GM19035 (cell line): ENCODE results near the gene ASIP.
"Not testable (repeated sequence)": the region's sequence is repeated elsewhere in the genome, so short reads cannot be mapped to it uniquely, and the experiment has no call there.

Source experiments
- ATAC-seq: cut with Tn5 transposase; IDR thresholded peaks from one replicate; pipeline ENCODE4 v1.9.1; 2021; ENCODE audit not compliant: unreplicated experiment

ASIP gene

DNA sequence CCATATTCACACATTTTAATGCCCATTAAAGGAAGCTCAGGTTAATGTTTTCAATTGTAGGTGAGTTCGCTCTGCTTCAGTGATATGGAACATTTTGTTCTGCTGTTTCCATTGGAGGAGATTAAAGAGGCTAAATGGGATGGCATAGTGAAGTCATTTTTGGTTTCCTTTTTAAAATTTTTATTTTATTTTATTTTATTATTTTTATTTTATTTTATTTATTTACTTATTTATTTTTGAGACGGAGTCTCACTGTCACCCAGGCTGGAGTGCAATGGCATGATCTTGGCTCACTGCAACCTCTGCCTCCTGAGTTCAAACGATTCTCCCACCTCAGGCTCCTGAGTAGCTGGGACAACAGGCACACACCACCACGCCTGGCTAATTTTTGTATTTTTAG, 792 bp downstream of the ASIP start:
- ATAC-seq = not testable (repeated sequence)

DNA sequence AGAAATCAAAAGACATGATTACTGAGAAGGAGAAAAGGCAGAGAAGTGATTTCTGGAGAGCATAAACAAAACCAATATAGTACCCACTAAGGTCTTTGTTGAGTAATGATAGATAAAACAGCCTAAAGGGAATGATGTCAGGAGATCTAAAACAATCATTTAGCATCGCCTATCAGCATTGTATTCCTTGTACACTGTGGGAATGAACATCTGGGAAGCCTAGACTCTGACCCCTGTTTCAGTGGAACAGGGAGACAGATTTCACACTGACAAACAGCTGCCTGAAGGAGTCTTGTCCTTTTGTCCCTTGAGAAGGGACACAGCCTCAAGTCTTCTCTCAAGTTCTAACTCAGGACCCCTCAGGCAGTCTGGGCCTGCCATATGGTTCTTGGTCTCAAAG, 1.7 kb downstream of the ASIP start:
- ATAC-seq = no peak

DNA sequence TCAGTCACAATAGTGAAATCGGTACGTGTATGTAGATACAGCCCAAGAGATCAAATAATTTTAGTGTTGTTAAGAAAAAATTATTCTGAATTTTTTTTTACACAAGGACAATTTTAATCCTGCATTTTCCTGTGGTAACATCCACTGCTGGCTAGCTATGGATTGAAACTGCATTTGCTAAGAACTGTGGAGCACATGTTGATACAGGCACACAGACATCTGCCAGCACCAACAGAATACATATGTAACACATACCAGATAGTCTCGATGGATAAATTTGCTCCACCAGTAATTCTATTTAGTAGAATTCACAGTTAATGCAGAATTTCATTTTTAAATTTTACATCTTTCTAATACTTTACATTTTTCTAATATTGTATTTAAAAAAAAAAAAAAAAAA, 2.2 kb downstream of the ASIP start:
- no peak for ATAC-seq

DNA sequence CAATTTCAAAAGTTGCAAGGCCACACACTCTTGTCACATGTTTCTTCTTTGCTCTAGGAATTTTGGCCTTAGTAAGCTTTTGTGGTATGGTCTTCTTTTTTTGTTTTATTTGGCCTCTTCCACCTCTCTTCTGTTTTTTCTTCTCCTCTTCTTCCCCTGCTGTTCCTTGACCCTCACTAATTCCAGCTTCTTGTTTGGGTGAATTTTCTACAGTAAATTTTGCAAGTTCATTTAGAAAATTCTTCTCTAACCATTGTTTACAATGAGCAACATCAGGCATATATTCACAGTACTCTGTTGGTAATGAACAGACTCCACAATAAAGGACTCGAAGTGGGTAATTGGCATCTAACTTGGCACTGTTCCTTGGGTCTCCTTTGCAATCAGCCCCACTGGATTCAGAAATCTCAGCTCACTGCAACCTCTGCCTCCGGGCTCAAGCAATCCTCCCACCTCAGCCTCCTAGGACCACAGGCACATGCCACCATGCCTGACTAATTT, 5.0 kb downstream of the ASIP start:
- ATAC-seq = no peak

DNA sequence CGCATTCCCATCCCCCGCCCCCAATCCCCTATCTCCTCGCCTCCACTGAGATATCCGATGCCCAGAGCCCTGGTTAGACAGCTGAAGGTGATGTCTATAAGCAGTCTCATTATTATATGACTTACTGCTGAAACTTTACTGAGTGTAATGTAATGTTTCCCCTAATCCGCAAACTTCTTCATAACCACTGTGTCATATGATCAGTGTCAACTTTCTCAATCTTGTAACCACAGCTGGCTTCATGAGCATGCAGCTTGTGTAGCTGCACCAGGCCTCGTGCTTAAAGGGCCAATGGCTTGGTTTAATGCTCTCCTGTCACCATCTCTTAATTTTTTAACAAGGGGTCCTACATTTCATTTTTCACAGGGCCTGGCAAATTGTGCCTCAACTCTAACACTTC, 8.1 kb downstream of the ASIP start:
- ATAC-seq = no peak

DNA sequence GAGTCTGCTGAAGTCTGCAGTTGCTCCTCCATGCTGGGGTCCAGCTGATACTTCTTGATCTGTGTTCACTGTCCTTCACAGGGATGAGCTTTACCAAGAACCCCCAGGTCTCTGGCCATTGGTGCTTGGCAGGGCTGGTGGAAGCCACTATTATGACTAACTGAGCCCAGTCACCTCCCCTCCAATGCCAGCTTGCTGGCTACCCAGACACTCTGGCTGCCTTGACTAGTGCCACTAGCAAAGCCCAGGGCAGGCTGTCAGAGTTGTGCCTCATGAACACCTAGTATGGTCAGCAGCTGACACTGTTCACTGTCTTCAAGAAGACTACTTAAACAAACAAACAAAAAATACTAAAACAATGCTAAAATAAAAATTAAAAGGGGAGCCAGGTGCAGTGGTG, 8.8 kb downstream of the ASIP start:
- no peak for ATAC-seq

DNA sequence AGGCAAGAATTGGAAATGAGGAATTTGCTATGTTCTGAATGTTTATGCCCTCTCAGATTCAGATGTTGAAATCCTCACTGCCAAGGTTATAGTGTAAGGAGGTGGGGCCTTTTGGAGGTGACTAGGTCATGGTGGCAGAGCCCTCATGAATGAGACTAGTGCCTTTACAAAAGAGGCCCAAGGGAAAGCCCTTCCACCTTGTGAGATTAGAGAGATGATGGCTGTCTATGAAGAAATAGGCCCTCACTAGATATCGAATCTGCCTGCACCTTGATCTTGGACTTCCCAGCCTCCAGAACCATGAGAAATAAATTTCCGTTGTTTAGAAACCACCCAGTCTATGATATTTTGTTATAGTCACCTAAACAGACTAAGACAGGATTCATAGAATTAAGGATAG, 10.4 kb downstream of the ASIP start:
- ATAC-seq = no peak

DNA sequence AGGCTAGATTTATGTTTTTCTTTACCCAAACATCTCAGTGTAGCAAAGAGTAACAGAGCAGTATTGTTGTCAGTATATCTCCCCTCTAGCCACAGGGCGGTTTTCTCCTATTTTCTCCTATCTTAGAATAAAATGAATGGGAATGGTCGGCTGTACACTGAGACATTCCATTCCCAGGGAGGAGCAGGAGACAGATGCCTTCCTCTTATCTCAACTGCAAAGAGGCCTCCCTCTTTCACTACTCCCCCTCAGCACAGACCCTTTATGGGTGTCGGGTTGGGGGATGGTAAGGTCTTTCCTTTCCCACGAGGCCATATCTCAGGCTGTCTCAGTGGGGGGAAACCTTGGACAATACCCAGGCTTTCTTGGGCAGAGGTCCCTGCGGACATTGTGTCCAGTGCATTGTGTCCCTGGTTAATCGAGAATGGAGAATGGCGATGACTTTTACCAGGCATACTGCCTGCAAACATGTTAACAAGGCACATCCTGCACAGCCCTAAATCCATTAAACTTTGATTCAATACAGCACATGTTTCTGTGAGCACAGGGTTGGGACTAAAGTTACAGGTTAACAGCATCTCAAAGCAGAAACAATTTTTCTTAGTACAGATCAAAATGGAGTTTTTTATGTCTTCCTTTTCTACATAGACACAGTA, 11.3 kb downstream of the ASIP start:
- ATAC-seq = not testable (repeated sequence)

DNA sequence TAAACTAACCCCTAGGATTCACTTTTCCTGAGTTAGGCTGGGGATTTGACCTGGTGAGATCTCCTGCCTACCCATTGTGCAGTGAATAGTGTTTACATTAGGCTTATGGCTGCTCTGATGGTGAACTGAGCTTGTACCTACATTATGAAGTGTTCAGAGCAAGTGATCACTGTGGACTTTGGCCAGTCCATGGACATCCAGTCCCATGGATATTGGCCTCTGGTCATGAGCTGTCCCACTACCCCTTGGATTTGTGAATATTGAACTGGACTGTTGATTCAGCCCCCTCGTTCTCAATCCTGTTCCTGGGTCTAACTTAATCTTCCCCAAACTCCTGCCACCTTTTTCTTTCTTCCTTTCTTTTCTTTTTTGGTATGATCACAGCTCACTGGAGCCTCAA, 13.8 kb downstream of the ASIP start:
- ATAC-seq = no peak

DNA sequence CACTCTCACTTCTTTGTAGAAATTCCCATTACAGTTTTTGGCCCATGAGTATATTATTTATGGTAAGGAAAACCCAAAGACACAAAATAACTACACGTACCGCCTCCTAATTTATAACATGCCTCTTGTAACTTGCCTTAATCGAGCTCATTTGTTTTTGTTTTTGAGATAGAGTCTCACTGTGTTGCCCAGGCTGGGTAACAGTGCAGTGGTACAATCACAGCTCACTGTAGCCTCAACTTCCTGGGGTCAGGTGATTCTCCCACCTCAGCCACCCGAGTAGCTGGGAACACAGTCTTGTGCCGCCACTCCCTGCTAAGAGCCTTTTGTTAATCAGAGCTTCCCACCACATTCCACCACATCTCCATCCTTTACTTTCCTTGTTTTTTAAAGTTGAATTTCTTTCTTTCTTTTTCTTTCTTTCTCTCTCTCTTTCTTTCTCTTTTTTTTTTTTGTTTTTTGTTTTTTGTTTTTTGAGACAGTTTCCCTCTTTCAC, 15.5 kb downstream of the ASIP start:
- ATAC-seq = no peak

DNA sequence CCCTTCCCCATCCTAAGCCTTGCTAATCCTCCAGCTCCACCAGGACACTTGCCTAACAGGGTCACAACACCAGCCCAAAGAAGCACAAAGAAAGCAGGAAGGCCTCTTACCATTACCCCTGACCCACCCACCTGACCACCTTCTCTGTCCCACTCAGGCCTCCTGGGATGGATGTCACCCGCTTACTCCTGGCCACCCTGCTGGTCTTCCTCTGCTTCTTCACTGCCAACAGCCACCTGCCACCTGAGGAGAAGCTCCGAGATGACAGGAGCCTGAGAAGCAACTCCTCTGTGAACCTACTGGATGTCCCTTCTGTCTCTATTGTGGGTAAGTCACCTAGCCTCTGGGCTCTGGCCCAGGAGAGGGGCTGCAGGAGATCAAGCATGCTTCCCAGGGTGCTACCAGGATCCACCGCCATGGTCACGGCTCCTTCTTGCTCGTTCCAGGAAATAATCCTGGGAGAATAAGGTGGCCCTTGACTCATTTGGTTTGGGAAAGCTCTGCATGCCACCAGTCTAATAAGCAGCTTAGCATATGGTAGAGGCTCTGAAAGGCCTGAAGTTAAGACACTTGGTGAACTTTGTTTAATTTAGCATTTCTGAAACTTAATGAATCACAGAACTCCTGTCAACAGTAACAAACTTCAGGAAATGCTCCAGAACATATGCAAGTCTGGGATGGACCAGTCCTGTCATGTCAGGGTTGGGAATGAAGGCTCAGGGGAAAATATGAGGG, 19.2 kb downstream of the ASIP start:
- no peak for ATAC-seq

DNA sequence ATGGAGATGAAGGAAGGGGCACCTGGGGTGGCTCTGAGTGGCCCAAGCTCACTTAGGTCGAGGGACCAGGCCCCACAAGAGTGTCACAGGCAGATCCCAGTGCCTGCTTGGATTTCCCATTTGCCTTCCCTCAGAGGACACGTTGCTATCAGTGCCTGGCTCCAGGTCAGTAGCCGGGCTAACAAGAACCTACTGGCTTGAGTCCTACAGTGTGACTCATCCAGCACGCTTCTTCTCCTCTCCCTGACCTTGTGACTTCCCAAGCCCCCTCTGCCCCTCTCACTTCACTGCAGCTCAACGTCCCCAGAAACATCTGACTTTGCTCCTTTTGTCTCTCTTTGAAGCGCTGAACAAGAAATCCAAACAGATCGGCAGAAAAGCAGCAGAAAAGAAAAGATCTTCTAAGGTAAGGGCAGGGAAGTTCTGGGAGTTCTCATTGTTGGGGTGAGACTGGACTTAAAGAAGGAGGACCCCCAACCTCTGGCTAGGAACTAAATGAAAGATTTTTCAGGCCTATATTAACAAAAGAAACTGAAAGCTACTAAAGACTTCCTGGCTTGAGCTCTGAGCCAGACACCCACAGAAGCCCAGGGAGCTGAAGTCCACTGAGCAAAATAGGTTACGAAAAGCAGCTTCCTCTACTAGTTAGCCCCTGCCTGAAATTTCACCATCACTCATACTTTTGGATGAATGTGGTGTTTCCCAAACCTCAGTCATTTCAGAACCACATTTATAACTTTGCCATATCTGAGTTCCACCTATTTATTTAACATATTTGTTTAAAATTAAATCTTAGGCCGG, 21.5 kb downstream of the ASIP start:
- no peak for ATAC-seq

DNA sequence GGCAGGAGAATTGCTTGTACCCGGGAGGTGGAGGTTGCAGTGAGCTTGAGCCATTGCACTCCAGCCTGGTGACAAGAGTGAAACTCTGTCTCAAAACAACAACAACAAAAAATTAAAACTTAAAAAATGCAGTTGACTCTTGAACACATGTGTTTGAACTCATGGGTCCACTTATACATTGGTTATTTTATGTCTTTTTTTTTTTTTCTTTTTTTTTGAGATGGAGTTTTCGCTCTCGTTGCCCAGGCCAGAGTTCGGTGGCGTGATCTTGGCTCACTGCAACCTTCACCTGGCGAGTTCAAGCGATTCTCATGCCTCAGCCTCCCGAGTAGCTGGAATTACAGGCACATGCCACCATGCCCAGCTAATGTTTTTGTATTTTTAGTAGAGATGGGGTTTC, 22.2 kb downstream of the ASIP start:
- ATAC-seq = not testable (repeated sequence)

DNA sequence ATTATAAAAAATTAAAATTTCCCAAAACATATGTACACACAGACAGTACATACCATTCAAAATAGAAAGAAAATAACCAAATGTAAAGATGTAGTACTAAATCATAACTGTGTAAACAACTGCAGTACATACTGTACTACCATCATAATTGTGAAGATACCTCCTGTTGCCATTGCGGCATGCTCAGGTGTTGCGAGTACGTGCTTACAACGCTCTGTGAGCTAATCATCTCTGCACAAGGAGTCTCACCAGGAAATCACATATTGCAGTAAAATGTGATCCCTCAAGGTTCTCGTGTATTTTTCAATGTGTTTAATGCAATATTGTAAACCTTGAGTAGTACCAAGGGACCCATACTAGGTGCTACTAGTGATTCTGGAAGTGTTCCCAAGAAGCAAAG, 22.9 kb downstream of the ASIP start:
- no peak for ATAC-seq

DNA sequence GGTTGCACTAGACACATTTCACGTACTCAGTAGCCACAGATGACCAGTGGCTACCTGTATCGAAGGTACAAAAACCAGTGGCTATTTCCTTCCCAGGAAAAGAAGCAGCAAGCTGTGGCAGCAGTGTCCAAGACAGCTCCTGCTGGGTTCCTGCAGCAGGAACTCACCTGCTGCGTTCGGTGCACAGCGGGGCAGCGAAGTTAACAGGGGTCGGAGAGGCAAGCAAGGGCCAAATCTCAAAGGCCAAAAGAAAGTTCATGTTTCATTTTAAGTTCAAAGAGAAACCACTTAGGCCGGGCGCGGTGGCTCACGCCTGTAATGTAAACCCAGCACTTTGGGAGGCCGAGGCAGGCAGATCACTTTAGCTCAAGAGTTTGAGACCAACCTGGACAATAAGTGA, 26.9 kb downstream of the ASIP start:
- ATAC-seq = no peak

DNA sequence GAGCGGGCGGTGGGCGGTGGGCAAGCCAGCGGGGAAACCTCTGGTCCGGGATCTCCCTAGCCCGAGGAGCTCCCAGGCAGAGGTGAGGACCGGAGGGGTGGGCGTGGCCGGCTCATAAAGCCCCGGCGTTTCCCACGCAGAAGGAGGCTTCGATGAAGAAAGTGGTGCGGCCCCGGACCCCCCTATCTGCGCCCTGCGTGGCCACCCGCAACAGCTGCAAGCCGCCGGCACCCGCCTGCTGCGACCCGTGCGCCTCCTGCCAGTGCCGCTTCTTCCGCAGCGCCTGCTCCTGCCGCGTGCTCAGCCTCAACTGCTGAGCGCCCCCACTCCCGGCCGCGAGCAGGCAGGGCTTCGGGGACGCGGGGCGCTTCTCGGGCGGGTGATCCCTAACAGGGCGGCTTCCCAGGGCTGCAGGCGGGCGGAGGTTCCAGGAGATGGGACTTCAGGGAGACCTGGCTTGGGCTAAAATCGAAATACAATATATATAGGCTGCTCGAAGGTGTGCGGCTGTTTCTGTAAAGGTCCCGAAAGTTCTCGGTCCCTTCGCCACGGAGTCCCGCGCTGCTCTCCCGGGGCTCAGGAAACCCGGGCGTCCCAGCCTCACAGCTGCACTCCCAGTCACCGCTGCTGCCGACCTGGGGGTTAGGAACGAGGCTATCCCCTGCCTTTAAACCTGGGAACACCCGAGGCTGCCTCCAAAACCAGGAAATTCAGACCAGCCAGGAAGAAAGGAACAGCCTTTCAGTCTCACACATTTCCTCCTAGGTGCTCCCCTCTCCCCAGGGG, 27.8 kb downstream of the ASIP start:
- no peak for ATAC-seq

DNA sequence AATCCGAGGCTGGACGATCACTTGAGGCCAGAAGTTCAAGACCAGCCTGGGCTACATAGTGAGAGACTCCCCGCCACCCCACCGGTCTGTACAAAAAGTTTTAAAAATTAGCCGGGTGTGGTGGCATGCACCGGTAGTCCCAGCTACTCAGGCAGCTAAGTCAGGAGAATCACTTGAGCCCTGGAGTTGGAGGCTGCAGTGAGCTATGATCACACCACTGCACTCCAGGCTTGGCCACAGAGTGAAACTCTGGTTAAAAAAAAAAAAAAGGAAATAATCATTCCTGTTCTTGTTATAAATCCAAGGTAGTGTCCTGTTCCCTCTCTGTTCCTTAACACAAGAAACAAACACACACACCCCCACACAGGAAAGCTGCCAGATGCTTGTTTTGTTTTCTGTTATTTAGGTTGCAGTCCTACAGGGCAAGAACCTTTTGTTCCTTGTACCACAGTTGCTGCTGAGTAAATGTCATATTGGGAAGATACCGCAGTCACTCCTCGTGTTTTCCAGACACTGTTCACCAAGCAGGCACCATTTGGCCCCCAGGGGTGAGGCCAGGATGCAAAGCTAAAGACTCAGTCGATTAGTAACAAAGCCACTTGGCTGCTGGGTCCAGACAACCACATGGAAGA, 28.9 kb downstream of the ASIP start:
- no peak for ATAC-seq

DNA sequence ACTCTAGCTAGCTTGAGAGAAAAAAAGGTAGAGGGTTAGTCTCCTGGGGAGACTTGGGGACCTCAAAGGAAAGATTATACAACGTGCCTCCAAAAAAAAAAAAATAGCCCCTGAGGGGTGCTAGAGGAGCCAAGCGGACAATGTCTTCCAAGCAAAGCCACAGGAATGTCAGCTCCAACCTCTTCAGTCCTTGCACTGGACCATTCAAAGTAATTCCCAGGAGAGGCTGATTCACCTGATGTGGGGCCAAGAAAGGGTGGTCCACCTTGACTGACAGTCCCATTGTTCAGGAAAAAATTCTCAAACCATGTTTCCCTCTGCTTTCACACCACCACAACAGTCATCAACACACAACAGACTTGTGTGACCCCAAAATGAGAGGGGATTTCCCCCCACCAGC, 30.7 kb downstream of the ASIP start:
- no peak for ATAC-seq

DNA sequence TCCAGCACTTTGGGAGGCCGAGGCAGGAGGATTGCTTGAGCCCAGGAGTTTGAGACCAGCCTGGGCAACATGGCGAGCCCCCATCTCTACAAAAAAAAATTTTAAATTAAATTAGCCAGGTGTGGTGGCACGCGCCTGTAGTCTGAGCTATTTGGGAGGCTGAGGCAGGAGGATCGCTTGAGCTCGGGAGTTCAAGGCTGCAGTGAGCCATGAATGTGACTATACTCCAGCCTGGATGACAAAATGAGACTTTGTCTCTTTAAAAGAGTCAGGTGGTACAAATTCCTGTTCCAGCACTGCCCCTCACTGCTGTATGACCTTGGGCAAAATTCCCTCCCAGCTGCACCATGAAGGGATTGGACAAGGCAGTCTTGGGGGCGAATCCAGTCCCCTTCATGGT, 33.5 kb downstream of the ASIP start:
- no peak for ATAC-seq

DNA sequence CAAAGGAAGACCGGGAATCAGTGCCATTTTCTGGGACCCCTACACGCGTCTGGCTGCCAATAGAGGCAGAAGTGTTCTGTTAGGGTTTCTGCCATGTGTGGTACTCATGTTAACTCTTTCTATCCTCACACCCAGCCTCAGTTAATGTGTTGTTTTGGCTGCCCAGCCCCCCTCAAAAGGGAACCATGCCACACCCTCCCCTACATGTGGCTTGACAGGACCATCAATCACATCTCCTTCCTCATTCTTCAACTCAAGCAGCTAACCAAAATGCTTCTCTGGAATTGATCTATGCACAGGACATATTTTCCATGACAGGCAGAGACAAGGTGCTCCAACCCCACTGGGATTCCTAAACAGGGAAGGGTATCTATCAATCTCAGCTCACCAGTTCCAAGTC, 40.0 kb downstream of the ASIP start:
- ATAC-seq = no peak

DNA sequence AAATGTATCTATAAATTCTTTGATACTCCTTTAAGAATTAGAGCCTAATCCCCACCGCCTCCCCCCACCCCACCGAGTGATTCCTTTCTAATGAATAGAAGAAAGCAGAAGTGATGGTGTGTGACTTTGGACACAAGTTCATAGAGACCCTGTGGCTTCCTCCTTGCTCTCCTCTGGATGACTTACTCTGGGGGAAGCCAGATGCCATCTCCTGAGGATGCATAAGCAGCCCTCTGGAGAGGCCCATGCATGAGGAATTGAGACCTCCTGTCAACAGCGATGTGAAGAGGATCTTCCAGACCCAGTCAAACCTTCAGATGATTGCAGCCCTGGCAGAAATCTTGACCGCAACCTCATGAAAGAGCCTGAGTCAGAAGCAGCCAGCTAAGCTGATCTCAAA, 40.8 kb downstream of the ASIP start:
- no peak for ATAC-seq
